HG03442 (cell line): ENCODE data around the gene RLF.

Source experiments
- ATAC-seq: cut with Tn5 transposase; IDR thresholded peaks from one replicate; pipeline ENCODE4 v1.9.1; 2021; ENCODE audit warnings: mild to moderate bottlenecking, moderate library complexity; ENCODE audit not compliant: unreplicated experiment

RLF gene

GRCh38 chr1:40226192-40226591 lies 65.0 kb downstream of the RLF start:
- ATAC-seq: no peak

- peak; percentile 79 for ATAC-seq
Observed at GRCh38 chr1:40232444-40232843, 71.3 kb downstream of the RLF start.

- ATAC-seq: no peak
Observed at GRCh38 chr1:40239626-40240025, 78.4 kb downstream of the RLF start.

- ATAC-seq: no peak
Observed at GRCh38 chr1:40240390-40240789, 79.2 kb downstream of the RLF start.

GRCh38 chr1:40241362-40241761 lies 80.2 kb downstream of the RLF start:
- ATAC-seq: peak; percentile 13

DNA sequence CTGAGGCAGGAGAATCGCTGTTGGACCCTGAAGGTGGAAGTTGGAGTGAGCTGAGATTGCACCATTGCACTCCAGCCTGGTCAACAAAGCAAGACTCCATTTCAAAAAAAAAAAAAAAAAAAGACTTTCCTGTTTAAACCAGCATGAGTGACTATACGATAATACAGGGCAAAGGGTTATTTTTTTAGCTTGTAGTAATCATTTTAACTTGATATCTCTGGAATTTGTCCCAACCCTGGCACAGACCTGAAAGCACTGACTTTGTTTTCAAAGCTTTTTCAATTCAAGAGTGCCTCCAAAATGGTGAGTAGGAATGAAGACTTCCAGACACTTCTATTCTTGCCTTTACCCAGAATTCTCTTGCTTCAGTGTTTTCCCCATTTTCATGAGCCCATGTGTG lies 82.2 kb downstream of the RLF start:
- no peak for ATAC-seq

GRCh38 chr1:40244138-40244744 lies 83.1 kb downstream of the RLF start:
- ATAC-seq: no peak

- ATAC-seq: no peak
Observed at GRCh38 chr1:40245686-40246085, 84.5 kb downstream of the RLF start.

GRCh38 chr1:40247655-40248054 lies 86.5 kb downstream of the RLF start, which contains the start of gene TMCO2:
TMCO2 (plus strand) TSS chr1:40247937; CDS start chr1:40247994, 57 bp downstream.
- no peak for ATAC-seq

DNA sequence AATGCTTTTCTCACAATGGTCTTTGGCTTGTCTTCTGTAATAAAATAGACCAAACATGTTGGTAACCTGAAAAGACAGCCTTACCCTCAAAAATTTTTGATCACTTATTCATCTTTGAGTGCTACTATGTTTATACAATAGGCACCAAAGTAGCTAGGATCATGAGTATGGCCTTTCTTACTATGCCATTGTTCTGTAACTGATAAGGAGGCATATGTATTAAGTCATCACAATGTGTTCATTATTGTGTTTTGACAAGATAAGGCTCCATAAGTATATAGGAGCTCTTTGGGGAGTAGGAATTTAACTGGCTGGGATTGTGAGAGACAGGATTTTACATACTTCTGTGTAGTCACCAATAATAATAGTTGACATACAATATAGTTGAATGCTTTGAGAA lies 87.2 kb downstream of the RLF start:
- ATAC-seq: no peak

- no peak for ATAC-seq
Observed at GRCh38 chr1:40251456-40251855, 90.3 kb downstream of the RLF start.

DNA sequence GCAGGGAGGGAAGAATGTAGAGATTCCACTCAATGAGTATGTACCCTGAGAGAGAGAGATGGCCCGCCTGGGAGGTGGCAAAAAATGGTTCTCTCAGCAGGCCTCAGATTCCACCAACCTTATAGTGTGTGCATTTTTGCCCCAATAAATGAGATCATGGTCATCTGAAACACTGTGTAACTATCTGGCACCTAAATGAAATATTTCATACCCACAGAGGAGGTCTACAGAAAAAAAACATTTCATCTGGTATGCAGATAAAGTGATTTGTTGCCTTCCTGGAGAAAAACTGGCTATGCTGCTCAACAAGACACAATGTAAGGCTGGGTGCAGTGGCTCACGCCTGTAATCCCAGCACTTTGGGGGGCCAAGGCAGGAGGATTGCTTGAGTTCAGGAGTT lies 91.4 kb downstream of the RLF start:
- no peak for ATAC-seq

GRCh38 chr1:40255231-40255630 lies 94.0 kb downstream of the RLF start:
- no peak for ATAC-seq

GRCh38 chr1:40256401-40257084 lies 95.4 kb downstream of the RLF start:
- no peak for ATAC-seq

DNA sequence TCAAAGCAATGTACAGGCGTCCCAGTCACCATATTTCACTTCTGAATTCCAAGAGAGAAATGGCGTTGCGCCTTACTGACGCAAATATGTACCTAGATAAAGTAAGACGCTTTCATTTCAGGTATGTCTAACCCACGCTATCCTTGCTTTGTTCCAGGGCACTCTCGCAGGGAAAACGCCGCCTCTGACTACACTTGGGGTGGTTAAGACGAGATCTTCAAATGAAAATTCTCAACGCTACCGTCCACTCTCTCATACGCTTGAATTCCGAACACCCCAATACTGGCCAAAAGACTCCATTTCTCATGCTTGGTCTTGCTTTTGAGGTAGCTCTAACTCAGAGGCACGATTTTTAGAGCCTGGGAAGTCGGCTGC lies 96.1 kb downstream of the RLF start:
- ATAC-seq: peak; percentile 8

GRCh38 chr1:40257688-40258444 lies 96.7 kb downstream of the RLF start, which contains the start of gene ZMPSTE24:
ZMPSTE24 (plus strand) TSS chr1:40258236; CDS start chr1:40258272, 36 bp downstream.
- peak; percentile 84 for ATAC-seq

GRCh38 chr1:40258445-40258769 lies 97.2 kb downstream of the RLF start:
- ATAC-seq: no peak

GRCh38 chr1:40264354-40264781 lies 103.2 kb downstream of the RLF start:
- ATAC-seq: no peak

DNA sequence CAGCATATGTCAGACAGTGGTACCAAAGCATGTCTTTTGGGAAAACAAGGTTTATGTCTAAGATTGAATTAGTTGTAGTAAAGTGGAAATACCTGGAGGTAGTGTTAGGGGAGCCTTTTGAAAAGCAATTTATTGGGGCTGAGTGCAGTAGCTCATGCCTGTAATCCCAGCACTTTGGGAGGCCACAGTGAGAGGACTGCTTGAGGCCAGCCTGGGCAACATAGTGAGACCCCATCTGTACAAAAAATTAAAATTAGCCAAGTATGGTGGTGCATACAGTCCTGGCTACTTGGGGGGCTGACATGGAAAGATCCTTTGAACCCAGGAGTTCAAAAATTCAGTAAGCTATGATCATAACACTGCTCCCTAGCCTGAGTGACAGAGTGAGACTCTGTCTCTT lies 104.1 kb downstream of the RLF start:
- ATAC-seq: no peak

DNA sequence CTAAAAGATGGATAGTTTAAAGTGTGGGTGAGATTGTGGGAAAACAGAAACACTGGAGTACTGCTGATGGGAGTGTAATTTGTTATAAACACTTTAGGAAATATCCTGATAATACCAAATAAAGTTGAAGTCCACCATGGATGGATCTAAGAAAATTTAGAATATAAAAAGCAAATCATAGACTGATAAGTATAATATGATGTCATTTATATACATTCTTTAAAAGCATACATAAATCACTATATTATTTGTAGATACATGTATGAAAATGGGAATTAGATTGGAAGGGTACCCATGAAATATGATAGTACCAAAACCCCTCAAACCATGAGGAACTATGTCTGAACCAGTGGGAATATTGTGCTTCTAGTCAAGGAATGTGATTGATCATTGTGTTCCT lies 104.7 kb downstream of the RLF start:
- ATAC-seq: no peak

DNA sequence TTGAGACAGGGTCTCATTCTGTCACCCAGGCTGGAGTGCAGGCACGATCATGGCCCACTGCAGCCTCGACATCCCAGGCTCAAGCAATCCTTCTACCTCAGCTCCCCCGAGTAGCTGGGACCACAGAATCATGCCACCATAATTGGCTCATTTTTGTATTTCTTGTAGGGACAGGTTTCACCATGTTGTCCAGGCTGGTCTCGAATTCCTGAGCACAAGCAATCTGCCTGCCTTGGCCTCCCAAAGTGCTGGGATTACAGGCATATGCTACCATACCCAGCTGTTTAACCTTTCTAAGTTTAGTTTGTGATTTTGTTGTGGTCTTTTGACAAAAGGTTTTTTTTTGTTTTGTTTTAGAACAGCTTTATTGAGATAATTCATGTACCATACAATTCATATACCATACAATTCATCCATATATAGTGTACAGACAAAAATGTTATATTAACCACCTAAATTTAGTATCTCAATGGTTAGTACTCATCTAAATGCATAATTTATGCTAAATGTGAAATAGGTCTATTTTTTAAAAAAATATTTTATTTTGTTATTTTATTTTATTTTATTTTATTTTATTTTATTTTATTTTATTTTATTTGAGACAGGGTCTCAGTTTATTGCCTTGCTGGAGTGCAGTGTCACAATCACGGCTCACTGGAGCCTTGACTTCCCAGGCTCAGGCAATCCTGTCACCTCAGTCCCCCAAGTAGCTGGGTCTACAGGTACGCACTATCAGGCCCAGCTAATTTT lies 105.8 kb downstream of the RLF start:
- ATAC-seq: no peak
